Gastrocnemius medialis (tissue), 4 donors: Measurements from ENCODE around the gene CTNNBIP1. TPM values are rescaled to one million over a fixed set of nuclear protein-coding genes. Genes with fewer than 3 reads are reported as not detected.

Experiments
- ATAC-seq, 2 donors: fragments of 150-250 bp; one replicate each; pipeline ENCODE4 v1.9.1; 2016
- DNase-seq, 2 donors: peaks; one replicate each; pipeline ENCODE4 v3.0.0-alpha.2; 2019
- H3K27ac ChIP-seq, 4 donors: fragments of 200-600 bp; sonication (generic); 1 replicate in 1 of 4; 2 replicates in 3 of 4; pipeline ENCODE4 v1.5.1; 2016 to 2018; ENCODE audit warnings: mild to moderate bottlenecking in 2 of 4, moderate library complexity in 1 of 4
- H3K27me3 ChIP-seq, 3 donors: fragments of 200-600 bp; sonication (generic) in 2 of 3; 1 replicate in 1 of 3; 2 replicates in 2 of 3; pipeline versions ENCODE4 v1.5.1 to v1.6.0; 2016 to 2019; ENCODE audit warnings: mild to moderate bottlenecking in 1 of 3, moderate library complexity in 1 of 3
- H3K36me3 ChIP-seq, 2 donors: fragments of 200-600 bp; sonication (generic) in 1 of 2; one replicate each; pipeline ENCODE4 v1.5.1; 2017 to 2018
- H3K4me1 ChIP-seq, 2 donors: fragments of 200-600 bp; sonication (generic) in 1 of 2; one replicate each; pipeline ENCODE4 v1.5.1; 2016 to 2017; ENCODE audit warnings: mild to moderate bottlenecking in 2 of 2
- H3K4me3 ChIP-seq, 4 donors: fragments of 200-600 bp; sonication (generic) in 3 of 4; 1 replicate in 1 of 4; 2 replicates in 3 of 4; pipeline ENCODE4 v1.5.1; 2016 to 2019; ENCODE audit warnings: mild to moderate bottlenecking in 2 of 4
- H3K9me3 ChIP-seq, 3 donors: fragments of 200-600 bp; sonication (generic) in 2 of 3; 1 replicate in 1 of 3; 2 replicates in 2 of 3; pipeline ENCODE4 v1.5.1; 2016 to 2019
- CTCF ChIP-seq, 5 experiments: fragments of 450-650 bp in 3 of 5; fragments of 200-600 bp in 2 of 5; sonication (generic) in 2 of 5; IDR thresholded peaks in 4 of 5; conservative IDR thresholded peaks in 1 of 5; 1 replicate in 4 of 5; 2 replicates in 1 of 5; pipeline ENCODE4 v1.5.1; 2016 to 2019; ENCODE audit warnings: antibody characterized with exemption in 5 of 5, mild to moderate bottlenecking in 3 of 5, moderate library complexity in 3 of 5
- POLR2A ChIP-seq, 2 donors: fragments of 450-650 bp; IDR thresholded peaks; one replicate each; pipeline ENCODE4 v1.6.1; 2017; ENCODE audit warnings: antibody characterized with exemption in 2 of 2, mild to moderate bottlenecking in 2 of 2, moderate library complexity in 2 of 2
- in situ Hi-C, 4 donors: fragments of 200-750 bp; cut with MboI; loops; one replicate each; pipeline versions ENCODE4 v1.15.0 to v1.8.0; 2017; ENCODE audit warnings: low sequenced_read_pairs in 4 of 4
- intact Hi-C: fragments of 100-400 bp; cut with DNase I; formaldehyde crosslinking; loops from one replicate; pipeline ENCODE4 v1.15.1; 2023; ENCODE audit warnings: low total_unique reads
- total RNA-seq, 4 donors: library from RNA; depleted of rRNA; stranded (reverse); fragments of >200 nt; gene quantifications; one replicate each; pipeline versions ENCODE4 v1.1.0 to v1.2.3, GENCODE V29; 2016

CTNNBIP1 gene
- total RNA-seq, 4 donors from 2014 or later = 10.3 to 13.2 (median 10.4) TPM

- in situ Hi-C loops = no loop called here
These were observed 67.9 kb downstream of the CTNNBIP1 start for GRCh38 chr1:9842073-9842711.

DNA sequence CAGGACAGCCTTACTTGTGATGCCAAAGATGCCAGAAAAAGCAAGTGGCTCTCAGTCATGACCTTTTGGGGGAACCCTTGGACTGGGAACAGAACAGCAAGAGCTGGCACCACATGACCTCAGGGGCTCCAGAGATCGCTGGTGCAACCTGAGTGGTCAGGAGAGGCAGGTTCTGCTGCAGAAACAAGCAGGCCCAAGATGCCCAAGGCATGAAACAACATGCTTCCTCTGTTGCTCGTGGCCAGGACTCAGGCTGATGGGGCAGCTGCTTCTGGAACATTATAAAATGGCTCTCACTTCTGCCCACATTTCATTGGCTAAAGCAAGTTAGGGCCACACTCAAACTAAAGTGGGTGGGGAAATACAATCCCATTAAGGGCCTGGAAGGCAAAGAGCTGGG is 68.6 kb downstream of the CTNNBIP1 start:
- in situ Hi-C loops = no loop called here
- no peaks in the 10 kb centered on the region for H3K9me3 ChIP-seq
- intact Hi-C loops = no loop called here

More at GRCh38 chr1:9842073-9842711, 67.9 kb downstream of the CTNNBIP1 start:
- DNase-seq (no peak), ATAC-seq (no peak)
- H3K27ac ChIP-seq = peak overlapping the region in 1 of 4 donors; percentile 50
- TF ChIP-seq POLR2A (IDR thresholded peaks at IDR 0.05) (no peak), CTCF (IDR thresholded peaks at IDR 0.05 in 4 of 5, conservative IDR thresholded peaks at IDR 0.05 in 1 of 5) (no peak)
- H3K36me3 ChIP-seq = no peaks in the 10 kb centered on the region
- peaks cover 0 to 6% of the 10 kb centered on the region in 2 donors for H3K4me1 ChIP-seq
- no peaks in the 10 kb centered on the region for H3K9me3 ChIP-seq
- H3K4me3 ChIP-seq = no peak overlapping the region
- intact Hi-C loops = no loop called here
- H3K27me3 ChIP-seq = no peaks in the 10 kb centered on the region

DNA sequence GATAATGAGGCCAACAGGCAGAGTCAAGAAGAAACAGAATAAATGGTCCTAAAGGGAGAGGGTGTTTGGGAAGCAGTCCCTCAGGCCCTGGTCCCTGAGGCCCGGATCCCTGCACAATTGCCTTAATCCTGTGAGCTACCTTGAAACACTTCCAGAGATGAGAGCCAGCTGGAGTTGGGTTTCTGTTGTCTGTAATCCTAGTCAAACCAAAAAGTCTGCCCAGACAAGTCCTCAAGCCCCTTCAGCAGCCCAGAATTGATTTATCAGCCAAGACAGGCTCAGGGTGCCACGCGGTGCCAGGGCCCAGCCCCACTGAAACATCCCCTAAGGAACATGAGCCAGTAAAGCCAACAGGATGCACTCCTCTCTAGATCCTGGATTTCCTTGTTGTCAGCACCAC is 69.9 kb downstream of the CTNNBIP1 start:
- Histone ChIP-seq H3K4me3 (no peak overlapping the region), H3K9me3 (no peaks in the 10 kb centered on the region), H3K4me1 (peaks cover 0 to 16% of the 10 kb centered on the region in 2 donors), H3K27ac (no peak overlapping the region), H3K36me3 (no peaks in the 10 kb centered on the region), H3K27me3 (no peaks in the 10 kb centered on the region)
- no peak for ATAC-seq
- in situ Hi-C loops (no loop called here), intact Hi-C loops (no loop called here)
- no peak for DNase-seq
- no peak for TF ChIP-seq POLR2A (IDR thresholded peaks at IDR 0.05)
- TF ChIP-seq CTCF (IDR thresholded peaks at IDR 0.05 in 4 of 5, conservative IDR thresholded peaks at IDR 0.05 in 1 of 5) = no peak

More for the DNA sequence above, 68.6 kb downstream of the CTNNBIP1 start:
- H3K36me3 ChIP-seq = no peaks in the 10 kb centered on the region
- no peak overlapping the region for H3K4me3 ChIP-seq
- no peak for DNase-seq
- no peak overlapping the region for H3K27ac ChIP-seq
- H3K4me1 ChIP-seq = peaks cover 0 to 6% of the 10 kb centered on the region in 2 donors
- TF ChIP-seq CTCF (IDR thresholded peaks at IDR 0.05 in 4 of 5, conservative IDR thresholded peaks at IDR 0.05 in 1 of 5) = no peak
- TF ChIP-seq POLR2A (IDR thresholded peaks at IDR 0.05) = no peak
- no peaks in the 10 kb centered on the region for H3K27me3 ChIP-seq
- ATAC-seq = no peak

DNA sequence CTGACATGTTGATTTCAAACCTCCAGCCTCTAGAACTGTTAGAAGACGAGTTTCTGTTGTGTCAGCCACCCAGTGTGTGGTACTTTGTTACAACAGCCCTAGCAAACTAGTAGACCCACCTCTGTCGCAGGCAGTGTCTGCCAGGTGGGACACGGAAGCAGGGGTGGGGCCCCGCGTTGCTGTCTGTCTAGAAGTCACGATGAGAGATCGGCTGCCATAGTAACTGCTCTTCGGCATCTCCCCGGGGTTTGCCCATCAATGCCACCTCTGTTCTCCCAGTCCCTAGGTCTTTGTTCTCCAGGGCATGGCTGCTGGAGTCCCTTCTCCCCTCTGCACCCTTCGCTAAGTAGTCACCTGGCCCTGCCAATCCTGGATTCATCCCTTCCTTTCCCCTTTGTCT is 71.1 kb downstream of the CTNNBIP1 start:
- Histone ChIP-seq H3K36me3 (no peaks in the 10 kb centered on the region), H3K4me3 (no peak overlapping the region), H3K27ac (no peak overlapping the region), H3K4me1 (peaks cover 0 to 16% of the 10 kb centered on the region in 2 donors), H3K9me3 (no peaks in the 10 kb centered on the region), H3K27me3 (no peaks in the 10 kb centered on the region)
- TF ChIP-seq CTCF (IDR thresholded peaks at IDR 0.05 in 4 of 5, conservative IDR thresholded peaks at IDR 0.05 in 1 of 5) (no peak), POLR2A (IDR thresholded peaks at IDR 0.05) (no peak)
- DNase-seq (no peak), ATAC-seq (no peak)
- intact Hi-C loops (no loop called here), in situ Hi-C loops (no loop called here)

DNA sequence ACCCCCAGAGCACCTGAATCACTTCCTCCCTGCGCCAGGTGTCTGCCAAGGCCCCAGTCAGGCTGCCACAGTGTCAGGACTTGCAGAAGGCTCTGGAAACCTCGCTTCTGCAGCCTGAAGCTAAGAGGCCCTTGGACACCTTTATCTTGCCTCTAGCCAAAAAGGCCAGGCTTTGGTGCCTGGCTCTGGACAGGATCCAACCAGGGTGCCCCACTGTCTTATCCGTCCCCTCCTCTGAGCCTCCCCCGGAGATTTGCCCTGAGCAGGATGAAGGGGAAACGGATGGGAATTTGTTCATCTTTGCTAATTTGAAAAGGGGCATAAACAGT is 73.5 kb downstream of the CTNNBIP1 start:
- H3K27ac ChIP-seq = no peak overlapping the region
- peaks cover 0 to 16% of the 10 kb centered on the region in 2 donors for H3K4me1 ChIP-seq
- intact Hi-C loops = no loop called here
- no peak for TF ChIP-seq POLR2A (IDR thresholded peaks at IDR 0.05)
- TF ChIP-seq CTCF (IDR thresholded peaks at IDR 0.05 in 4 of 5, conservative IDR thresholded peaks at IDR 0.05 in 1 of 5) = no peak
- no peak overlapping the region for H3K4me3 ChIP-seq
- no peaks in the 10 kb centered on the region for H3K36me3 ChIP-seq
- in situ Hi-C loops = no loop called here
- no peaks in the 10 kb centered on the region for H3K27me3 ChIP-seq
- H3K9me3 ChIP-seq = no peaks in the 10 kb centered on the region
- ATAC-seq (no peak), DNase-seq (no peak)
